Urinary bladder (tissue), 4 donors: Measurements from ENCODE around the gene SLC25A15. TPM values are rescaled to one million over a fixed set of nuclear protein-coding genes. Genes with fewer than 3 reads are reported as not detected.
"Not testable (repeated sequence)": the region's sequence is repeated elsewhere in the genome, so short reads cannot be mapped to it uniquely, and the experiment has no call there.

ENCODE experiments used
- DNase-seq: peaks from one replicate; pipeline ENCODE4 v3.0.0-alpha.2; 2015; ENCODE audit errors: extremely low spot score
- H3K27ac ChIP-seq: one replicate; pipeline ENCODE4 v1.5.1; 2013; ENCODE audit warnings: low read depth, mild to moderate bottlenecking, moderate library complexity
- H3K36me3 ChIP-seq: one replicate; pipeline ENCODE4 v1.6.1; 2013; ENCODE audit warnings: mild to moderate bottlenecking, moderate library complexity; ENCODE audit not compliant: insufficient read depth
- H3K4me1 ChIP-seq: one replicate; pipeline ENCODE4 v1.6.1; 2013; ENCODE audit warnings: mild to moderate bottlenecking, moderate library complexity; ENCODE audit not compliant: insufficient read depth
- H3K4me3 ChIP-seq: one replicate; pipeline ENCODE4 v1.5.1; 2013; ENCODE audit warnings: low read depth, low read length
- WGBS: extraction: QIAGEN DNeasy Blood & Tissue Kit; methylation state at CpG from one replicate; pipeline ENCODE4 v1.1.7; 2013; 5-methylcytosine and 5-hydroxymethylcytosine counted together
- polyA plus RNA-seq: library from polyadenylated mRNA; stranded (reverse); fragments of 200-250 nt; gene quantifications from one replicate; pipeline ENCODE4 v1.2.3, GENCODE V29; 2013
- total RNA-seq: library from RNA; depleted of rRNA; stranded (reverse); fragments of >200 nt; gene quantifications from one replicate; pipeline ENCODE4 v1.2.3, GENCODE V29; 2014
- donor health status: healthy with polysubstance abuse.
- donor health status: healthy.

SLC25A15 gene
- total and polyA plus RNA-seq, 2 donors = 4.1 to 11.8 TPM

DNA sequence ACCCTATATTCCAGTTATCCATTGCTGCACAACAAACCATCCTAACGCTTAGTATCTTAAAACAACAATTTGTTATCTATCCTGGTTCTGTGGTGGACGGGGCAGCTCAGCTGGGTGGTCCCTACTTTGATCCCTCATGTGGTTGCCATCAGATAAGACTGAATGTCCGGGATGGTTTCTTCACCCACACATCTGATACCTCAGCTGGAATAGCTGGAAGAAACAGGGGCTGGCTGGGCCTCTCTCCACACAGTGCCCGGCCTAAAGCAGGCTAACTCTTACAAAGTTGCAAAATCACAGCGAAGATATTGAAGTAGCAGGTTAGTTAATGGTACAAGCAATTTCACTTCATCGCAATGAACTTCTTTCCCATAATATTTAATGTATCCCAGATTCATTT, 14.7 kb upstream of the SLC25A15 start:
- Histone ChIP-seq H3K27ac (no peak overlapping the region), H3K36me3 (no peaks in the 10 kb centered on the region), H3K4me3 (no peak overlapping the region), H3K4me1 (peaks cover 2% of the 10 kb centered on the region)
- WGBS = 57% methylated on average over 6 of the region's 6 CpGs
- no peak for DNase-seq

DNA sequence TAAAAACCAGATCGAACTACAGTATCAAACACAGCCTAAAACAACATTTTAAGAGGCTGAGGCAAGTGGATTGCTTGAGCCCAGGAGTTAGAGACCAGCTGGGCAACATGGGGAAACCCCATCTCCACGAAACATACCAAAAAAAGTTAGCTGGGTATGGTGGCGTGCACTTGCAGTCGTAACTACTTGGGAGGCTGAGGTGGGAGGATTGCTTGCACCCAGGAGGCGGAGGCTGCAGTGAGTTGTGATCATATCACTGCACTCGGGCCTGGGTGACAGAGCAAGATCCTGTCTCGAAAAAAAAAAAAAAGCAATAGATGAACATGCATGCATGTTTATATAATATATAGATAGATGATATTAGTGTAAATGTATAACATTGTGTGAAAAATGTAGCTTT, 13.2 kb upstream of the SLC25A15 start:
- DNase-seq = no peak
- 78% methylated on average over 7 of the region's 7 CpGs for WGBS
- H3K36me3 ChIP-seq = no peaks in the 10 kb centered on the region
- H3K27ac ChIP-seq = no peak overlapping the region
- no peak overlapping the region for H3K4me3 ChIP-seq
- H3K4me1 ChIP-seq = no peaks in the 10 kb centered on the region

DNA sequence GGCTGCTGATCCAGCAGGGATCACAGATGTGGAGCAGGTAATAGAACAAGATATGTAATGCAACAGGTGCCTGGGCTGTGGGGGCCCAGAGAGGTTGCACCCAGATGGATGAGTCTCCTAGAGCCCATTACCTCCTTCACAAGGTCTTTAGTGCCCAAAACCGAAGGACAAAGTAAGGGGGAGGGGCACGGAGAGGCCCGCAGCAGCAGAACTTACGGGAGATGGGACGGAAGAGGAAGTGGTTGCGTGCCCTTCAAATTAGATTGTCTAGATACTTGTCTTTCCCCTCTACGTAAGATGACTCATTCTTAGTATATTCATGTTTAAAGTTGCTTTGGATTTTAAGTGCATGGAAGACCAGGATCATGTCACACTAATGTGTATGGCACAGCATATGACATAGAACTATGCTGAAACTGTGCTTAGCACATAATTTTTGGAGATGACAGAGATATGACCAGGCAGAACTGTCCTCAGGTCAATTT, 12.7 kb upstream of the SLC25A15 start:
- peak overlapping the region; percentile 32 for H3K27ac ChIP-seq
- H3K4me1 ChIP-seq = no peaks in the 10 kb centered on the region
- H3K36me3 ChIP-seq = no peaks in the 10 kb centered on the region
- 51% methylated on average over 7 of the region's 7 CpGs for WGBS
- H3K4me3 ChIP-seq = no peak overlapping the region
- no peak for DNase-seq

DNA sequence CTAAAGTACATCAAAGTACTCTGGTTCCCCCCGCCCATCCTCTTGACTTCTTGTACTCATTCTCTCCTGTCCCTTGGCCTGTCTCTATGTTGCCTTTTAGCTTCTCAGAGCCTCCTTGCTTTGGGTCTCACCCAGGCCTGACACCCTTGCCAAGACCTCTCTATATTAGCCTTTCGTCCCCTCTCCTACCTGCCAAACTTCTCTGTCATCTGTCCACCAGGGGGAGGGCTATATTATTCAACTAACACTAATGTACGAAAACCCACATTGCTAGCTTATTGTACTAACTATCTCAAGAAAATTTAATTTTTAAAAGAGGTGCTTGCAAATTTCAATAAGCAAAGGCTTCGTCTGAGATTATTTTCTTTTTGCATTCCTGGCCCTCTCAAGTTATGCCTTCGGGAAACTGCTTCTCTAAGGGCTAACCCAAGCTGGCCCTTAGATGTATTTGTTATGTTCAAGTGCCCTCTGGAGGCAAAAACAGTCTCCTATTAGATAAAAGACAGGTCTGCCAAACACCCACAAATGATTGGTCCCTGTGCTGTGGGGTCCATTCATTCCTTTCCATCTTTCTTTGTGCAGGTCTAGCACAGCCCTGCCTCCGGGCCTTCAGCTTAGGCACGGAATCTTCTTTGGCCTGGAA, 12.1 kb upstream of the SLC25A15 start:
- H3K4me1 ChIP-seq = no peaks in the 10 kb centered on the region
- H3K36me3 ChIP-seq = no peaks in the 10 kb centered on the region
- H3K4me3 ChIP-seq = no peak overlapping the region
- 19% methylated on average over 7 of the region's 7 CpGs for WGBS
- no peak for DNase-seq
- peak overlapping the region; percentile 32 for H3K27ac ChIP-seq

DNA sequence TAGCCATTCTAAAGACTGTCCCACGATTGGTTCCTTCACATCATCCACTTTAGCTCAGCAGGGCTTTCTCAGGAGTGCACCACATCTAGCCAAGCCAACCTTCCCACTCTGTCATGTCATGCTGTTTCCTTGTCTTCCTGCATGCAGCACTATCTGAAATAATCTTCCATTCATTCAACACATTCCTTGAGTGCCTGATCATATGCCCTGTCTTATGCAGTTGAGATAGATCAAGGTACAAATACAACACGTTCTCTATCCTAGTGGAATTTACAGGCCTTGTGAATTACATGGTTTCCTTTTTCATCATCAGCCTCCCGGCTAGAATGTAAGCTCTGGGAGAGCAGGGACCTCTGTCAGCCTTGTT, 11.6 kb upstream of the SLC25A15 start:
- no peaks in the 10 kb centered on the region for H3K4me1 ChIP-seq
- no peaks in the 10 kb centered on the region for H3K36me3 ChIP-seq
- no peak for DNase-seq
- no peak overlapping the region for H3K27ac ChIP-seq
- no peak overlapping the region for H3K4me3 ChIP-seq
- 30% methylated on average over 3 of the region's 3 CpGs for WGBS

DNA sequence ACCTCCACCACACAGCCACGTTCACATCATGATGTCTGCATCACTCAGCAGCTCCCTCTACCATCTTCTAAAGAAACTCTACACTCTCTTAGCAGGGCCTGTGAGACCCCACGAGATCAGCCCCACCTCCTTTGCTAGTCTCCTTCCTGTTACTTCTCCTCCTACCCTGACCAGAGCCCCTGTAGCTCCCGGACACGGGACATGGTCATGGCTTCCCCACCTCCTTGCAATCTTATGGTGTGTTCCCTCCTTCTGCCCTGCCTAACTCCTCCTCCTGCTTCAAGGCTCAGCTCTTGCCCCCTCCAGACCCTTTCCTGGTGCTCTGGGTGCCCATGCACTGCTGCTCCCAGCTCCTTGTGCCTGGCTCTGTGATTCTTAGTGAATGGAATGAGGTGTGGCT, 10.4 kb upstream of the SLC25A15 start:
- Histone ChIP-seq H3K4me1 (no peaks in the 10 kb centered on the region), H3K36me3 (no peaks in the 10 kb centered on the region), H3K27ac (no peak overlapping the region), H3K4me3 (no peak overlapping the region)
- no peak for DNase-seq
- WGBS = 34% methylated on average over 4 of the region's 4 CpGs

DNA sequence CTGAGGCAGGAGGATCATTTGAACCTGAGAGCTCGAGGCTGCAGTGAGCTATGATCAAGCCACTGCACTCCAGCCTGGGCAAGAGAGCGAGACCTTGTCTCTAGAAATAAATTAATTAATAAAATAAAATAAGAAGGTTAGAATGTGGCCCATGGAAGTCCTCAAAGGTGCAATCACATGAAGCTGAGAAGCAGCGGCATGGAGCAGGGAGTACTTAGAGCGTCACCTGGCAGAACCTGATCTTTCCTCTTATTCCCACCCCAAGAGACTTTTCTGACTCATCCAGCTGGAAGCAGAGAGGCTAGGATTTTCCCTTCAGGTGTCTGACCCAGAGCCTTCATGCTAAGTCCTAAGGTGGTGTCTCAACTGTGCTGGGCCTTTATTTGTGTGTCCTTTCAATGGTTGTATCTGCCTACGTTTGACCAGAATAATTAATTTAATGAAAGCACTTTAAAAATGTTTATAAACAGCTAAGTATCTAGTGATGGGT, 9.6 kb upstream of the SLC25A15 start:
- WGBS = 90% methylated on average over 5 of the region's 5 CpGs
- Histone ChIP-seq H3K4me1 (no peaks in the 10 kb centered on the region), H3K27ac (no peak overlapping the region), H3K36me3 (no peaks in the 10 kb centered on the region), H3K4me3 (no peak overlapping the region)
- DNase-seq = no peak

DNA sequence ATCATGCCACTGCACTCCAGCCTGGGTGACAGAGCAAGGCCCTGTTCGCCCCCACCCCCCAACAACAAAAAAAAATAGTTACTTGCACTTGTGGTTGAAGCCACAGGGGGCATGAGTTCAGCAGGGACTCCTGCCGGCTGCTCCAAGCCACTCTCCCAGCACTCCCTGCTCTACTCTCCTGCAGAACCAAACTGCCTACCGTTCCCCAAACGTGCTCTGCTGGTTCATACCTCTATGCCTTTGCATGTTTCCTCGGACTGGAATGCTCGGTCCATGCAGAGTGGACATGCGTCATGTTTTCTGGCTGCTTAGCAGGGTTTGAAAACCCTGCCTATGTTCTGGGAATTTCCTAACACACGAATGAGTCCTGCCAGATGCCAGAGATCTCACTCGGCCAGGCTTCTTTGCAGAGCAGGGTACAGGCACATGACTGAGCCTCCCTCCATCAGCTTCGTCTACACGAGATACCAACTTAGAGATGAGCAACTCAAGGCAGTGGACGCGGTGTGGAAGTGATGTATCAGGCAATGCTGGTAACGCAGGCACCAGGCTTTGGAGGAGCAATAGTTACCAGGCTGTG, 8.5 kb upstream of the SLC25A15 start:
- Histone ChIP-seq H3K4me3 (no peak overlapping the region), H3K36me3 (no peaks in the 10 kb centered on the region), H3K27ac (no peak overlapping the region), H3K4me1 (no peaks in the 10 kb centered on the region)
- DNase-seq = no peak
- WGBS = 70% methylated on average over 14 of the region's 14 CpGs

DNA sequence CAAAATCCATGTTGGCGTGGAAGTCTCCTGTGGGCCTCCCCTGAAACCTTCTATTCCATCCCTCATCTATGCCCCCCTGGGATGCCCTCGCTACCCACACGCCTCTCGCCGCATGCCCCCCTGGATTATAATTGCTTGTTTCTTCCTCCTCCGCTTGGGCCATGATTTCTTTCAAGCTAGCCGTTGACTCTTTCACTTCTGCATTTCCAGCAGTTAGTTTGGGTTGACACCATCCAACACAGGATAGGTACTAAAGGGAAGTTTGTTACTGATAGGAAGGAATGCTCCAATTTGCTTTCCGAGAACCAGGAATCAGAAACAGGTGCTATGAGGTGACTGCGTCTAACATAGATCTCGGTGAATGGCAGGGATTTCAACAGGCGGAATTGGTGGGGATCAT, 7.7 kb upstream of the SLC25A15 start:
- WGBS = 89% methylated on average over 11 of the region's 11 CpGs
- DNase-seq = no peak
- no peaks in the 10 kb centered on the region for H3K36me3 ChIP-seq
- no peak overlapping the region for H3K4me3 ChIP-seq
- H3K4me1 ChIP-seq = no peaks in the 10 kb centered on the region
- no peak overlapping the region for H3K27ac ChIP-seq

DNA sequence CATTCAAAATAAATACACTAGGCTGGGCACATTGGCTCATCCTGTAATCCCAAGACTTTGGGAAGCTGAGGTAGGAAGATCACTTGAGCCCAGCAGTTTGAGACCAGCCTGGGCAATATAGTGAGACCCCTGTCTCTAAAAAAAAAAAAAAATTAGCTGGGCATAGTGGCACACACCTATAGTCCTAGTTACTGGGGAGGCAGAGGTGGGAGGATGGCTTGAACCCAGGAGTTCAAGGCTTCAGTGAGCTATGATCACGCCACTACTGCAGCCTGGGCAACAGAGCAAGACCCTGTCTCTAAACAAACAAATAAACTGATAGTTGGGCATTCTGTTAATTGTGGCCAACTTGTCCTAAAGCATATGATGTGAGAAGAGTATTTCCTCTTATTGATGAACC, 6.4 kb upstream of the SLC25A15 start:
- DNase-seq, H3K4me1 ChIP-seq, H3K4me3 ChIP-seq, H3K36me3 ChIP-seq, H3K27ac ChIP-seq: not testable (repeated sequence)
- 91% methylated on average over 1 of the region's 1 CpG for WGBS

DNA sequence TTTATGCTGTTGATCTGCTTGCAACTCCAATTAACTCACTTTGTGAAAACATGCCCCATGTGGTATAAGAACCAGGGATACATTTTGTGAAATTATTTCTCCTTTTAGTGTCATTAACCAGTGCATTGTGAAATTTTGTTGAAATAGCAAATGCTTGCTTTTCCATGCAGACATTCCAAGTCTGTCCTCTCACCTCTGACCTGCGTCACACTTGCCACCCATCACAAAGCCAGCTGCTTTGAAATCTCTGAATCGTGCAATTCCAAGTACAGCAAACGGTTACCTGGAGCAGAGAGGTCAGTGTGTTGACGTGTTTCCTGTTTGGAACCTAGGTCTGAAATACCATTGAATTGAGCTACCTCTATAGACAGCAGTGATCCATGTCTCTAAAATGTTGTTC, 4.9 kb upstream of the SLC25A15 start:
- WGBS = 82% methylated on average over 4 of the region's 4 CpGs
- no peak overlapping the region for H3K27ac ChIP-seq
- H3K36me3 ChIP-seq = no peaks in the 10 kb centered on the region
- DNase-seq = no peak
- no peaks in the 10 kb centered on the region for H3K4me1 ChIP-seq
- no peak overlapping the region for H3K4me3 ChIP-seq

DNA sequence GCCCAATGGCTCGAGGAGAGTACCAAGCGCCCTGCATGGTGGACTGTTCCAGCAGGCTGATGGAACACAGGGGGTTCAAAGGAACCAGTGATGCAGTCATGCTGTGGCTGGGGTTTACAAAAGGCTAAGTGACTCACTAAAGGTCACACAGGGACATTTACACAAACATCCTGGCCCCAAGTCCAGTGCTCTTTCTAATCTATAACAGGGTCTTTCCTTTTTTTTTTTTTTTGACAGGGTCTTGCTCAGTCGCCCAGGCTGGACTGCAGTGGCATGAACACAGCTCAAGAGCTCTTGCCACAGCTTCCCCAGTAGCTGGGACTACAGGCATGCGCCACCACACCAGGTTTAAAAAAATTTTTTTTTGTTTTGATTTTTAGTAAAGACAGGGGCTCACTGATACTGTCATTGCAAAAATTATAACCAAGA, 2.8 kb upstream of the SLC25A15 start:
- 85% methylated on average over 4 of the region's 4 CpGs for WGBS
- Histone ChIP-seq H3K27ac (no peak overlapping the region), H3K36me3 (no peaks in the 10 kb centered on the region), H3K4me1 (no peaks in the 10 kb centered on the region), H3K4me3 (no peak overlapping the region)
- DNase-seq = no peak

DNA sequence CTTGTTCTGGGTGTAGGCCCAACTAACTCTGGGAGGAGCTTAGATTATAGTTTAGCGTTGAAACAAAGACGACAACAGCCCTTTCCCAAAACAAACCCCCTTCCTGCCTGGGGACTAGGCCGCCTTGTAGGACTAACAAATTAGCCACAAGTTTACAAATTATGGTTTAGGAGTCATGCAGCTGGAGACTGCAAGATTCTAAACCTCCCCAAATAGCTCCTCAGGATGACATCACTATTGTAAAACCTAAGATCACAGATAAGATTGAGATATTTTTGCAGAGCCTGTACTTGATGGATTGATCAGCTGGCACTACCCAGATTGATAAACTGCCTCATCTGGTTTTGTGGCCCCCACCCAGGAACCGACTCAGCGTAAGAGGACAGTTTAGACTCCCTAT, 2.3 kb upstream of the SLC25A15 start:
- Histone ChIP-seq H3K36me3 (no peaks in the 10 kb centered on the region), H3K27ac (no peak overlapping the region), H3K4me1 (no peaks in the 10 kb centered on the region), H3K4me3 (no peak overlapping the region)
- WGBS = 59% methylated on average over 5 of the region's 5 CpGs
- no peak for DNase-seq

DNA sequence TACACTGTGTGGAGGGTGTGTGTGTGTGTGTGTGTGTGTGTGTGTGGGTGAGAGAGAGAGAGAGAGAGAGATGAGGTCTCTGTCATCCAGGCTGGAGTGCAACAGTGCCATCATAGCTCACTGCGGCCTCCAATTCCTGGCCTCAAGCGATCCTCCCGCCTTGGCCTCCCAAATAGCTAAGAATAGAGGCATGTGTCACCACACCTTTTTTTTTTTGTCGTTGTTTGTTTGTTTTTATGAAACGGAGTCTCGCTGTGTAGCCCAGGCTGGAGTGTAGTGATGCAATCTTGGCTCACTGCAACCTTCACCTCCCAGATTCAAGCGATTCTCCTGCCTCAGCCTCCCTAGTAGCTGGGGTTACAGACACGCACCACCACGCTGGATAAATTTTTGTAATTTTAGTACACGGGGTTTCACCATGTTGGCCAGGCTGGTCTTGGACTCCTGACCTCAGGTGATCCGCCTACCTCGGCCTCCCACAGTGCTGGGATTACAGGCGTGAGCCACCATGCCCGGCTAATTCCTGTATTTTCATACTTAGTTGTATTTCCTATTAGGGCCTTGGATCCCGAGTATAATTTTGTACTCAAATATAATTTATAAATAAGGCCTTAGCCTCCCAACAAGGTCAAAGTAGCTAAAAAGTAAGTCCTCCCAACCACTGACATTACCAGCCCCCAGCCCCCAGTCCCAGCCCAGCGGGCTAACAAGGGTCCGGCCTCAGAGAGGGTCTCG, 704 bp upstream of the SLC25A15 start:
- not testable (repeated sequence) for DNase-seq, H3K4me1 ChIP-seq, H3K36me3 ChIP-seq
- Histone ChIP-seq H3K4me3 (peak overlapping the region; percentile 77), H3K27ac (peak overlapping the region; percentile 68)
- 60% methylated on average over 18 of the region's 18 CpGs for WGBS
